ENCODE measurements around the gene SUFU.

DNA sequence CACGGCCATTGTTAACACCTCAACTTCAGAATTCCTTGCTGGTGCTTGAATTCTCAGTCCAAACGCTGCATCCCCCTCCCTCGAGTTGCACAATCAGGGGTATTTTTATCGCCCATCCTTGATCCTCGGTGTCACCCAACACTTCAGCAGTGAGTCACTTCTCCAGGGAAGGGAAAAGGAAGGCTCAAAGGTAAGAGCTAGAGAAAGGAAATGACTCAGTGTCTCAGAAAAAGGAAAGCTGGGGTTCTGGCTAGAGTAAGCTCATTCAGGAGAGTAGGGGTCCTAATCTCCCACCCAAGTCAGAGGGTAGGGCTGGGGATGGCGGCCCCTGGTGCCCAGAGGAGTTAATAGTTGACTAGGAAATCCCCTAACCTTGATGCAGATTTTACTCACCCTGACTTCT, 100.7 kb downstream of the SUFU start:
- TF ChIP-seq POLR2AphosphoS5 (IDR thresholded peaks at IDR 0.05; ENCODE audit: low read depth, low read length): no peak
- no peak for TF ChIP-seq POLR2A (IDR thresholded peaks at IDR 0.05; ENCODE audit: low read depth, low read length)
- TF ChIP-seq TAF1 (IDR thresholded peaks at IDR 0.05; ENCODE audit: borderline replicate concordance, low read depth, low read length): no peak
